Stimulated activated CD8-positive, alpha-beta memory T cell treated with anti-CD3 and anti-CD28 coated beads, Interleukin-12 subunit alpha, Interleukin-12 subunit beta, amount 100 ng/mL, for 4 hours (primary cell): ENCODE results near the gene NRP1.
"Not testable (repeated sequence)": the region's sequence is repeated elsewhere in the genome, so short reads cannot be mapped to it uniquely, and the experiment has no call there.

Source experiments
- DNase-seq: peaks from one replicate; pipeline ENCODE4 v3.0.0-alpha.2; 2020; ENCODE audit warnings: low read depth

NRP1 gene

DNA sequence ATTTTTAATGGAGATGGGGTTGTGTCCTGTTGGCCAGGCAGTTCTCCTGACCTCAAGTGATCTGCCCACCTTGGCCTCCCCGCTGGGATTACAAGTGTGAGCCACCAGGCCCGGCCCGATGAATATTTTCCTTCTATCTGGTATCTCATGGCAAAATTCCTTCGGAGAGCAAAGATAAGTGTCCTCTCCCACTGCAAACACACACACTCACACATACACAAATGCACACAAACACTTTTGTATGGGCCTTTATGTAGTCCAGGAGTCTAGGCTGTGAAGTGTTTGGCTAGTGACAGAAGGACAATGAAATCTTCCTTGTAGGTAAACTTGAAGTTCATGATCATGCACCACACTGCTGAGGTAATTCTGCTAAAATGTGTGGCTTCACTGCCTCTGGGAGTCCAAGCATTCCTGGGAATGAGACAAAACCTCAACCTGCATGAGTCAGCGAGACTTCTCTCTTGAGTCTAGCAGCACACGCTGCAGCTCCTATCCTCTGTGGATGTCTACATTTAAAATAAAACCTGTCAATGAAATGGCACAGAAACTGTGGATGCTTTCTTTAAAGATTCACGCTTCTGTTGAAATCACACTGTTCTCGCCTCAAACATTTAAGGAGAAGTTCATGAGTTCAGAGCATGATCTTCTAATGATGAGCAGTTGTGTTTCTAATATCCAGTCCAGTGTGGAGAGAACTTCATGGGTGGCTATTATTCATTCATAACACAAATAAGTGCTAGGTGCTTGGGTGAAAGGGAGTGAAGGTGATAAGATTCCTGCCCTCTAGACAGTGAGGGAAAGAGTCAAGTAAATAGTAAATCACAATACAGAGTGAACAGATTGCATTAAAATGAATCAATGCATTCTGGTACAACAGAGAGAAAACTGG, 96.5 kb downstream of the NRP1 start:
- no peak for DNase-seq

DNA sequence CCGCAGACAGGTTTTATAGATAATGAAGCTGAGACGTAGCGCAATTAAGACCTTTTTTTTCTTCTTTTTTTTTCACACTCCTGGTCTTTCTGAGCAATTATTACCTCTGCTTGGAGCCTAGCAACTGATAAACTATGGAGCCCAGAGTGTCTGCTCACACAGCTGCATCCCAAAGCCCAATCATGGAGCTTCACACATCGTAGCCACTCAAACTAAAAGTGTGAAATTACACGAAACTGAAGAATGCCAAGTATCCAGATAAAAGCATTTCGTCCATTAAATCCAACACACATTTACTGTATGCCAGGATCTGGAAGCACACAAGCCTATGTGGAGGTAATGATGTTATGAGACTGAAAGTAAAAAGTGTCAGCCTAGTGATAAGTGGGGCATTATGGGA, 97.6 kb downstream of the NRP1 start:
- DNase-seq = no peak

DNA sequence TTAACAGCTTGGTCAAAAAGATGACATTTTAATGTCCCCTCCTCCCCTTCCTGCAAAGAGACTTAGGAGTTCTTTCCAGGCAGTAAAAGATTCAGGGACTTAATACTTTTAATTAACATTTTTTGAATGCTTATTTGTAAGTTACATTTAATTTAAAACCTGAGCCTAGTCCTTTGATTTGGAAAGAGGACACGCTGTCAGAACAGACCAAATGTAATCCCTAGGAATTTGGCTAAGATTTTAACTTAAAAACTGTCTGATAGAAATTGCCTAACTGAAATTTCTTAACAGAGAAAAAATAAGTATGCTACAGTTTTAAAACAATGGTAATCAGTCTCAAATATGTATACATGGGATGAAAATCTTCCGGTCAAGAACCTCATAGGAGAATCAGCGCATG, 98.5 kb downstream of the NRP1 start:
- no peak for DNase-seq

DNA sequence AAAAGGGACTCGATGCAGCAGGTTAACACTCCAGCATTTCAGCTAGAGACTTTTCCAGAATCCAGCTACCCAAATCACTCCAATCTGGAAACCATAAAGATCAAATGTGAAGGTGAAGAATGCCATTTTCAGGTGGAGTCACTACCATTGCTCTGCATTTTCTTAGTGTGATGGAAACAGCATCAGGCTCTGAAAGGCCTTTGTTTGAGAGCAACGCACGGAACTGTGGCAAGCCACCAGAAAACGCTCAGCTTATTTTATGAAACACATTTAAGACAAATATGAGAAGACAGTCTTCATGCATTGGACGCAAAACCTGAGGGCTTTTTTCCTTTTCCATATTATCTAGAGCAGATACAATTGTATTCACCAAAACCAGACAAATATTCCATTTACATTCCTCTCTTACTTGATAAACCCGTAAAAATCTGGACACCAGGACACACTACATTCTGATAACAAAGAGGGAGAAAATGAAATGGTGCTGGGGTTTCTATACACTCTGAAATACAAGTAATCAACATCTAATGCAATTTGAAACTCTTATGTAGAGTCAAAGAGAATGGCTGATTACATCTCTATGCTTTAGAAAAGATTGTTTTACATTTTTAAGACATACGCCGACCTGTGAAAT, 99.1 kb downstream of the NRP1 start:
- DNase-seq = no peak

DNA sequence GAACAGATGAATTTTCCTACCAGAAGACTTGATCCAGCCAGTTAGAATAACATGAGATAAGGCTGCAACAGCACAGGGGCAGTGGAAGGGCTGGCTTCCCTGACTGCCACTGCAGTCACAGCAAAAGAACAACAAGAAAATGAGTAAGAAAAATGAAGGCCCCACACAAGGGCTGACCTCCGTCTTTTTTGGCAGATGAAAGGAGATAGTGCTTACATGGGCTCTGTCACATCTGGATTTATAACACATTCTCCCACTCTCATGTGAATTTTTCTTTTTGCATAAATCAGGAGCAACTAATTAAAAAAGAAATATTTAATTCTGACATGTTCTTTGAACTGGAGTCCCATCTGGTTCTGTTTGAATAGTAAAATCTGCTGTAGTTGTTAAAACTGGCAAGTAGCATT, 99.6 kb downstream of the NRP1 start:
- DNase-seq = no peak

DNA sequence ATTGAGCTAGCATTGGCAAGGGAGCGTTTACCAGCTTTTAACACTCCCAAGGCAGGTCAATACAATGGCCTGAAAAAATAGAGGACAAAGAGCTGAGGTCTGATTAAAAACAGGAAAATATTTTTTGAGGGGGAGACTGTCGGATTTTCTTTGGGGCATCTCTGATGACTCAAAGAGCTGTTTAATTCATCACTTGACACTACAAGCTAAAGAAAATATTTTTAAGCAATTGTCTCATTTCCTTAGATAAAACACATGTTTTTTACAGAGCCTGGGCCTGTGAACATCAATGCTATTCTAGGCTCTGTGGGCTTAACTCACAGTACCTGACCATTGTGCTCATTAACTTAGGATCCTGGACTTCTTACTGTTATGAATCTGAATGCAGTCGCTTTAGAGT, 100.8 kb downstream of the NRP1 start:
- no peak for DNase-seq

DNA sequence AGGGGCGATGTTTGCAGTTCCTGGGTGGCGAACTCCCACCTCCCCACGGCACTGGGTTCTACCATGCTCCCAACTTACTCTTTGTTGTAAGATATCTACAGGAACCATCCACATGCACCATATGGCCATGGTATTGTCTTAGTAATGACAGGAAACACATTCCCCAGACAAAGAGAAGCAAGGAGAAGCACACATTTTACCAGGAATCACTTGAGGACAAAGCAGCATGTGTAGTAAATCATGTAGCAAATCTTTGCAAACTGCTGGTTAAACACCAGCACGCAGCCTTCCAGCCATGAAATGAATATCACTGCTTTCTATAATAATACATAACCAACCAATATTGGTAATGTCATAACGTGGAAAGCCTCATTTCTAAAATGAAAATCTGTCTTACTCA, 101.2 kb downstream of the NRP1 start:
- DNase-seq = no peak

DNA sequence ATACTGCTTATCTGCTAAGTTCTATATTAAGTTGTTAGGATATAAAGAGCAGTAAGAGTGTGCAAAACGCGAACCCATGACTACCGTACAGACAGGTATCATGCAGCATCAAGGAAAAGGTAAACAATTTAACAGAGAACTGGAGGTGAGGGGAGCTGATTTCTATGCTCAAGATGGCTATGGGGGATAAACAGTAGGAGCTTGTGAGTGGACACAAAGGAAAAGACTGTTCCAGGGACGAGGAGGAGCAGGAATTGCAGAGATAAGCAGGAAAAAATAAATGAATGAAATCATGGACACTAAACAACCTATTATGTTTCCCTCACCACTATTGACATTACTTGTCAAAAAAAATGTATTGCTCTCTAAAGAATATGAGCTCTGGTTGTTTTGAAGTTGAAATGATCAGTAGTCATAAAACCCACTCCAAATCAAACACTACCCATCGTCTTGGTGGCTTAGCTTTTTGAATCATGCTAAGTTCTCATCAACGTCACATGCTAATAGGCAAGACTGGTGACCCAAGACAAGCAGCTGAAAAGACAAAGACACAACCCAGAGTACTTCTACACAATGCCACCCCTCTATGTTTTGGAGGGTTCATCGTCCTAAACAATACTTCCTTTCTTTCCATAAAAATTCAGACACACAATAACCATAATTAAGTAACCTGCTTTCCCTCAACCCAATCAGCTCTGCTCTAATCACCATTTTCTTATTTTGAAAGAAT, 102.7 kb downstream of the NRP1 start:
- DNase-seq = no peak

DNA sequence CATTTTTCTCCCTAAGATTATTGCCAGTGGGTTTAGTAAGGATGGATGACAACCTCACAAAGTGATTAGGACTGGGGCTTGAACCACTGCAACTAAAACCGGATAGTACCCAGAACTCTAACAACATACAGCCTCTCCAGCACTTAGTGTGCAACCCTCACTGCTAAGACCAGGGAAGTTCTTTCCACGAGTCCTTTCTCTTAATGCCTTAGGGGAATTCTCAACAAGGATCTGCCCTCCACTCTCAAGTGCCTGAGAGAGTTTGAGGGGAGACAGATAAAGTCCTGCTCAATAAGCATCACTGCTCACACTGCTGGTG, 104.6 kb downstream of the NRP1 start:
- DNase-seq = no peak

DNA sequence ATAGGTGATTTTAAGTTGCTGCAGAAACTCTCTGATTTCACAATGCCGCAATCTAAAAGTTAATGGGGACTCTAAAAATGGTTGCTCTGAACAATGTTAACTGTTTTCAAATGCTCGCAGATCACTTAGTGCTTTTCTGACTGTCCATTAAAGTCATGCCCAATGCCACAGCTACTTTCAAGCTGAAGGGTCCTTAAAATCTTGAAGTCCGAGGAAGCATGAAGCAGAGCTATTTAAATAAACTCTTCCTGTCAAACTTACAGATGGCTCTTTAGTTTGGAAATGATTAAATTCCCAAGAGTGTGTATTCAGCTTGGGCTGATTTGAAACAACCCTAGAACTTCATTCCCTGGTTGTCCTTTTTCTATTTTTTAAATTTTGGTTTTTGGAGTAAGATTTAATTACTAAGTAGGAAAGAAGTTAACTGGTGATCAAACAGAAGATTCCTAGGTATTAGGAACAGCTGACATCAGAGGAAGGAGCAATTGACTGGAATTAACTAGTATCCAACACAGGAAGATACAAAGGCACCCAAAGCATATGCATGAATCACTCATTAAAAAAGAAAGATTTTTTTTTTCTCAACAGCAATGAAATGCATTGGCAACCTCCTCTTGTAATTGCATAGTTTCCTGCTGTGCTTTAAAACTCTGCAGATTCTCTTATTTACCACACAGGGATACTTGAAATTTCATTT, 105.1 kb downstream of the NRP1 start:
- no peak for DNase-seq

DNA sequence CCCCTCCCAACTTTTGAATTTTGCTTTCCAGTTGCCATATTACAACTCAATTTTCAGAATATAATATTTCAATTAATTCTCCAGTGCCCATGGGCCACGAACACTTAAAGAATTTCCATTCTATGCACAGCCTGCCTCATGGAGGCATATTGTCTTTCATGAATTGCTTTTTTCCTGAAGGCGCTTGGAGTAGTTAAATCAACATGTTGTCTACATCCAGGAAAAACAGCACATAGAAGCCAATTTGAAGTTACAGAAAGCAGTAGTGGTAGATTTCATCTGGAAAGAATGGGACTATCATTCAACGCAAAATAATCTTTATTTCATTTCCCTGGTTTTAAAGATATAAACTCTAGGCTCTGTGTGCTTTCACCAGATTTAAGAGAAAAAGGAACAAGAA, 106.0 kb downstream of the NRP1 start:
- DNase-seq = no peak

DNA sequence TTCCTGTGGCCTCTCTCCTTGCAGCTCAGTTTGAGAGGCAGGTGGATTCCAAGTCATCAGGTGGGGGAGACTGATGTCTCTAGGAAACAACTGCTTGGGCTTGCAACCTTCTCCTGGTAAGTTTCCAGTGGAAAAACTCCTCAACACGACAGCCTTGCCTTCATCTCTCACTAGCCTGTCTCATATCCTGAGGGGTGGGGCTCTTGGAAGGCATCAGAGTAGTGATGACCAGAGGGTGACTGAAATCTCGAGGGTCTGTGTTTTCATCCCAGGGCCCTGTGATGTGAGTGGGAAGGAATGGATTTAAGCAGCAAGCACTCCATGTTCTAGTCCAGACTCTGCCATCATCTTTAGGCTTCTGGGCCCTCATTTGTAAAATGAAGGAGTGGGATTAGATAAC, 107.0 kb downstream of the NRP1 start:
- no peak for DNase-seq

DNA sequence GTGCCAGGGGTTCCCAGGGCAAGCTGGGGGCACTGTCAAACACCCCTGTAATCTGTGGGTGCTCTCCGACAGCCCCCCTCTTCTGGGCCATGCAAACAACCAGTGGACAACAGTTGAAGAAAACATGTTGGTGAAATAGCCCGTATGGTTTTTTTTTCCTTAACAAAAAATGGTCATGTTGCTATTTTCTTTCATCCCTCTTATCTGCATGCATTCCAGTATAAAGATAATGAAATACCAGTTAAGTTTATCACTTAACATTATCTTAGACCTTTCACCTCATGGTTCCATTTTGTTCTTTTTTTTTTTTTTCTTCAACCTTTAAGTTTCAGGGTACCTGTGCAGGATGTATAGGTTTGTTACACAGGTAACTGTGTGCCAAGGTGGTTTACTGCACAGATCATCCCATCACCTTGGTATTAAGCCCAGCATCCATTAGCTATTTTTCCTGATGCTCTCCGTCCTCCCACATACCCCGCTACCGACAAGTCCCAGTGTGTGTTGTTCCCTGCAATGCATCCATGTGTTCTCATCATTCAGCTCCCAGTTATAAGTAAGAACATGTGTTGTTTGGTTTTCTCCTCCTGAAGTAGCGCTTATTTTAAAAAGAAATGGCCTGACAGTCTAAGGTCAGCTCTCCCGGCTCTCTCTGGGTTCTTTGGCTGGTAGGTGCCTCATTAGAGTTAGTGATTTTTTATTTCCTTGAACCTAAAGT, 110.1 kb downstream of the NRP1 start:
- no peak for DNase-seq

DNA sequence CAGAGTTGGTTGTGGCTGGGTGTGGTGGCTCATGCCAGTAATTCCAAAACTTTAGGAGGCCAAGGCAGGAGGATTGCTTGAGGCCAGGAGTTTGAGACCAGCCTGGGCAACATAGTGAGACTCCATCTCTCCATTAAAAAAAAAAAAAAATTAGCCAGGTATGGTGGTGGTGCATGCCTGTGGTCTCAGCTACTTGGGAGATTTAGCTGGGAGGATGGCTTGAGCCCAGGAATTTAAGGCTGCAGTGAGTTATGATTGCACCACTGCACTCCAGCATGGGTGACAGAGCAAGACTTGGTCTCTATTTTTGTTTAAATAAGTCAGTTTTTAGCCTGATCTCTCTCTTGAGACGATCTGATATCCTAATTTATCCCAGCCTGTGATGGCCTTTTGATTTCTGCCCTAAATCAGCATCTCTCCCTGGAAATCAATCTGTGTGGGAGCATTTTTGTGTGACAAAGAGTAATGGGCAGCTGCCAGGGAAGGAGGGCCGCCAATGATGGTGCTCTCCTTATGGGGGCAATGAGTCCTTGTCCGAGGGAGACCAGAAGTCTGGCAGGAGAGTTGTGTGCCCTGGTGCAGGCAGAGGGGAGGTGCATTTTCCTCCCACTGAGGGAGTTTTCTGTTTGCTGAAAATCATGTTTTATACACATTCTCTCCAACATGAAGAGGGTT, 111.0 kb downstream of the NRP1 start:
- DNase-seq = no peak

DNA sequence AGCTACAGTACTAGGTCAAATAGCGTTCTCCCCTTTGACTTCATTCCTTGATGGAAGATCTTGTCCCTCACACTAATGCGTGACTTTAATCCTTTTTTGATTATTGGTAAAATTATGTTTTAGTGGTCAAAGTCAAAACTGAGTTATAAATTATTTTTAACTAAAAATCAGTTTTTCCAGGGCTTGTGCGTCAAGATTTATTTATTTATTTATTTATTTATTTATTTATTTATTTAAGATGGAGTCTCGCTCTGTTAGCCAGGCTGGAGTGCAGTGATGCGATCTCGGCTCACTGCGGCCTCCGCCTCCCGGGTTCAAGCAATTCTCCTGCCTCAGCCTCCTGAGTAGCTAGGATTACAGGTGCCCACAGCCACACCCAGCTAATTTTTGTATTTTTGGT, 112.2 kb downstream of the NRP1 start:
- not testable (repeated sequence) for DNase-seq

DNA sequence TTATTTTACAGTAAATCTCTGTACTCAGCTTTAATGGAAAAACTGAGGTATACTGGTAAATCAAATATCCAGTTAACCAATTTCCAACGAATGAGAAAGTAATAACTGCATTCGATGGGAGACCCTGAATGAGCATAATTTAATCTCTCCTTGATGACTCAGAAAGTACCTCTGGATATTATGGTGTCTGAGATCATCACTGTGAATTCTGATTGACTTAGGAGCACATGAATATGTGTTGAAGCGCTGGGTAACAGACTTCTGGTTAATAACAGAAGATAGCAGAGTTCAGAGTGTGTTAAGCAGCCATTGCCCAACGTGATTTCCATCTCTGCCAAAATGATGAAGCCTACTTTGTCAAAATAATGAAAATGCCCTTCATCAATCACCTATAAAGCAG, 116.6 kb downstream of the NRP1 start:
- DNase-seq = no peak

DNA sequence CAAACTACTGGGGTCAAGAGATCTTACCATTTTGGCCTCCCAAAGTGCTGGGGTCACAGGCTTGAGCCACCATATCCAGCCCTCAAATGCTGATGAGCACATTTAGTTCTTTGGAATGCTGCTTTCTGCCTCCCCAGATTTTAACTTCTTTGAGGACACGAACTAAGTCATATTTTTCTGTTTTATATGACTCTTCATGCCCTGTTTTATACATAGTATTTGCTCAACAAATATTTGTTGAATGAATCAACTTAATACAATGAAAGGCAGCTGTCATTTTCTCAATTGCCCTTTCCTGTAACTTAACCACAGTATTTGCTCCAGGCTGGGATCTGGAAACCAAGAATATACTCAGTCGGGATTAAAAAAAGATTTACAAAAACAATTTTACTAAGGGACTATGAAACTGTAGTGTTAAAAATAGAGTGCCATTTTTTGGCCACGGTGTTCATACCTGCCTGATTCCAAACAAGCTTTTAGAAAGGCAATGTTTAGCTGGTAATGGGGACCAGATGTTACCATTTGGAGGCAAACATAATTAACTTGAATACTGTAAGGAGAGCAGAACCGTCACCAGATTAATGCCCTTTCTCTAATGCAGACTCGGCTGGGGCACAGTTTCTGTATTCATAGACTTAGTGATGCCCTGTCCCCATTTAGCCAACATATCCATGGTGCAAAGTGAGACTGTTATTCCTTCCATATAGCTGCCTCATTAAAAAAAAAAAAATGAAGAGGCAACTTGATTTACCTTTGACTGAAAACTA, 117.6 kb downstream of the NRP1 start:
- DNase-seq = no peak

DNA sequence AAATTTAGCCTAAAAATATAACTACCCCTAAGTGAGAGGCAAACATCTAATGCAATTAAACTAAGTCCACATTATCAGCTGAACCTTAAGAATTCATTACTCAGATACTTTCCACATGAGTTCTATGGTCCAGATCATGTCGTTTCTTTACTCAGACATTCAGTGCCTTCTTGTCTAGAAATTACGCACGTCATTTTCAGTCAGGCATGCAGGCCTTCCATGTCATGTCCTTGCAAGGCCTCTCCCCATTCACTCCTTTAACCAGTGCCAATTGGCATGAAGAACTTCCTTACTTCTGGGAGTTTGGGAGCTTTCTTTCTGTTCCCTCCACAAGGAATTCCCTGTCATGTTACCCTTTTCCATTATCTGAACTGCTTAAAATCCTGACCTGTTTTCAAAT, 118.8 kb downstream of the NRP1 start:
- DNase-seq = no peak

DNA sequence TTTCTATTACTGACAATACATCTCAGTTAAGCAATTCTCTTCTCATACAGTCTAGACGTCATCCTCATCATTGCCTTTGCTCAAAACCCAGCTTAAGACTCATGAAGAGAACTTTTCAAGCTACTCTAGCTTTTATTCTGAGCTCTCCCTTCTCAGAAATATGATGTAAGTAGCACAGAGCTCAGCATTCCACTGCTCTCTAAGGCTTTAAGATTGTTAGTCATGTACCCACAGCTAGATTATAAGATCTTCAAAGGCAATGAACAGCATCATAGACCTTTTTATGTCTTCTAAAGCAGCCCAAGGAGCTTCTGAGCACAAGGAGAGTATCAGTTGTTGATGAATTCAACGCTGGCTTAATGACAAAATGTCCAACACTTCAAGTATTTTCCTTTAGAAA, 119.3 kb downstream of the NRP1 start:
- DNase-seq = no peak

DNA sequence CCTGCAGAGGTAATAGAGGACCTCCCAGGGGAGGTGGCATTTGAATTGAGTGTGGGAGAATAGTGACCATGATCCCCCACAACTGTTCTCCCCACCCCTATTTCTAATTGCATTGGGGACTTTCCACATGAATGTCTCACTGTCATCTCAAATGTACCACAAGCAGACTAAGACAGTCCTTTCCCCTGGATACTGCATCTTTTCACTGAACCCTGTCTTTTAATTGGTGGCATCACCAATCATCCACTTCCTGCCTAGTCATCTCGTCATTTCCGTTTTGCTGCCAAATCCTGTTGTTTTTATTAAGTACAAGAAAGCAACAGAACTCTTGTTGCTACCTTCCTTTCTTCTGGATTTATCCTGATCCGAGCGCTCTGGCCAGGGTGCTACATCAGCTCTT, 120.3 kb downstream of the NRP1 start:
- no peak for DNase-seq
